B cell (primary cell): ENCODE results near the gene KHK. TPM values are rescaled to one million over a fixed set of nuclear protein-coding genes. Genes with fewer than 3 reads are reported as not detected.
A peak's percentile ranks its signal among the peaks of the same experiment; 100 is the strongest.

Source experiments
- ATAC-seq: fragments of 200-7000 bp; cut with Tn5 transposase; one replicate; pipeline ENCODE4 v1.10.0; 2021; ENCODE audit warnings: low read depth, mild to moderate bottlenecking, moderate number of reproducible peaks, moderate library complexity
- CTCF ChIA-PET: fragments of 350-600 bp; sonication (Branson Sonifier 250); formaldehyde crosslinking; loops from one replicate; lab custom pipeline; 2021; ENCODE audit warnings: antibody characterized with exemption, inconsistent platforms; lab: Charles Lee
- POLR2A ChIA-PET: fragments of 350-600 bp; sonication (Branson Sonifier 250); formaldehyde crosslinking; loops from one replicate; lab custom pipeline; 2021; ENCODE audit warnings: antibody characterized with exemption; lab: Charles Lee
- DNase-seq: peaks from one replicate; pipeline ENCODE4 v3.0.0; 2013
- H2AFZ ChIP-seq: 2 replicates; pipeline ENCODE4 v1.6.1; 2012; ENCODE audit warnings: mild to moderate bottlenecking, low read depth, low read length; ENCODE audit not compliant: insufficient read depth, poor library complexity, severe bottlenecking
- H3K27ac ChIP-seq, 2 donors: 1 replicate in 1 of 2; 2 replicates in 1 of 2; pipeline ENCODE4 v1.5.1; 2012 to 2013; ENCODE audit warnings: low read length in 2 of 2, mild to moderate bottlenecking in 2 of 2, moderate library complexity in 1 of 2
- H3K27me3 ChIP-seq, 4 experiments: fragments of 200-600 bp in 1 of 4; sonication (generic) in 1 of 4; replicated peaks in 1 of 4; 1 replicate in 2 of 4; 2 replicates in 2 of 4; pipeline versions ENCODE4 v1.6.1 to v1.7.0; 2013 to 2016; ENCODE audit warnings: low read length in 3 of 4, mild to moderate bottlenecking in 2 of 4, mixed read lengths in 1 of 4, moderate library complexity in 1 of 4; ENCODE audit not compliant: insufficient read depth in 4 of 4, control insufficient read depth in 3 of 4; ENCODE audit errors: control extremely low read depth in 1 of 4
- H3K36me3 ChIP-seq, 2 experiments: replicated peaks in 1 of 2; 1 replicate in 1 of 2; 2 replicates in 1 of 2; pipeline versions ENCODE4 v1.6.1 to v1.7.1; 2013; ENCODE audit warnings: low read length in 1 of 2; ENCODE audit not compliant: insufficient read depth in 2 of 2, control insufficient read depth in 1 of 2; ENCODE audit errors: control extremely low read depth in 1 of 2, extremely low read depth in 1 of 2
- H3K4me1 ChIP-seq, 2 donors: fragments of 200-600 bp in 1 of 2; sonication (generic) in 1 of 2; 1 replicate in 1 of 2; 2 replicates in 1 of 2; pipeline versions ENCODE4 v1.5.1 to v1.6.1; 2013 to 2017; ENCODE audit warnings: low read length in 2 of 2; ENCODE audit not compliant: control insufficient read depth in 2 of 2, insufficient read depth in 2 of 2
- H3K4me2 ChIP-seq: replicated peaks from 2 replicates; pipeline ENCODE3; 2012; ENCODE audit warnings: mild to moderate bottlenecking, low read depth, low read length; ENCODE audit not compliant: poor library complexity, severe bottlenecking
- H3K4me3 ChIP-seq, 5 experiments: fragments of 200-600 bp in 1 of 5; sonication (generic) in 1 of 5; 1 replicate in 3 of 5; 2 replicates in 2 of 5; pipeline versions ENCODE4 v1.5.1 to v1.7.0; 2011 to 2016; ENCODE audit warnings: low read length in 4 of 5, mild to moderate bottlenecking in 4 of 5, low read depth in 2 of 5, control low read depth in 1 of 5, moderate library complexity in 1 of 5; ENCODE audit not compliant: insufficient read depth in 1 of 5; ENCODE audit errors: control extremely low read depth in 1 of 5, extremely low read depth in 1 of 5
- H3K79me2 ChIP-seq: fragments of 200-600 bp; sonication (generic); one replicate; pipeline ENCODE4 v1.6.0; 2016; ENCODE audit warnings: low read length; ENCODE audit not compliant: control insufficient read depth, insufficient read depth
- H3K9ac ChIP-seq: fragments of 200-600 bp; sonication (generic); 2 replicates; pipeline ENCODE4 v1.6.1; 2017; ENCODE audit warnings: mild to moderate bottlenecking, low read length, moderate library complexity
- H3K9me3 ChIP-seq, 3 donors: one replicate each; pipeline versions ENCODE4 v1.6.1 to v1.7.1; 2013; ENCODE audit warnings: low read length in 2 of 3; ENCODE audit not compliant: control insufficient read depth in 2 of 3, insufficient read depth in 1 of 3; ENCODE audit errors: control extremely low read depth in 1 of 3
- H4K20me1 ChIP-seq: 2 replicates; pipeline ENCODE4 v1.6.0; 2012; ENCODE audit warnings: mild to moderate bottlenecking, low read length; ENCODE audit not compliant: insufficient read depth, control insufficient read depth, poor library complexity, severe bottlenecking
- H3K27ac Mint-ChIP-seq: one replicate; pipeline ENCODE4 v1.8.0; 2021; ENCODE audit warnings: mixed read lengths
- H3K27me3 Mint-ChIP-seq: one replicate; pipeline ENCODE4 v1.8.0; 2021; ENCODE audit warnings: mixed read lengths
- H3K4me1 Mint-ChIP-seq: one replicate; pipeline ENCODE4 v1.8.0; 2021; ENCODE audit warnings: mixed read lengths
- H3K4me3 Mint-ChIP-seq: one replicate; pipeline ENCODE4 v1.8.0; 2021; ENCODE audit warnings: mixed read lengths
- H3K9me3 Mint-ChIP-seq: one replicate; pipeline ENCODE4 v1.8.0; 2022; ENCODE audit warnings: mixed read lengths; ENCODE audit not compliant: insufficient read depth
- CTCF ChIP-seq: fragments of 200-600 bp; IDR thresholded peaks from one replicate; pipeline ENCODE4 v1.8.0; 2022; ENCODE audit warnings: antibody characterized with exemption, mild to moderate bottlenecking
- EZH2 ChIP-seq: IDR thresholded peaks from 2 replicates; pipeline ENCODE4 v1.6.1; 2012; ENCODE audit warnings: borderline replicate concordance, low read depth, mild to moderate bottlenecking, moderate library complexity, low read length; ENCODE audit not compliant: insufficient read depth, poor library complexity, severe bottlenecking
- WGBS: methylation state at CpG from one replicate; pipeline ENCODE4 v1.1.5; 2013; ENCODE audit warnings: missing lambda C conversion rate; ENCODE audit not compliant: insufficient coverage; 5-methylcytosine and 5-hydroxymethylcytosine counted together
- intact Hi-C: fragments of 100-400 bp; cut with micrococcal nuclease; formaldehyde crosslinking; loops from one replicate; pipeline ENCODE4 v1.10.0; 2022
- polyA plus RNA-seq: library from polyadenylated mRNA; depleted of rRNA; stranded (reverse); fragments of >200 nt; gene quantifications from 2 replicates; pipeline ENCODE4 v1.2.3, GENCODE V29; 2012
- total RNA-seq, 2 donors: library from RNA; stranded (reverse); fragments of 120-200 nt in 1 of 2; gene quantifications; 1 replicate in 1 of 2; 2 replicates in 1 of 2; pipeline versions ENCODE4 v1.2.3 to v1.2.4, GENCODE V29; 2013 to 2022

The KHK gene
- total and polyA plus RNA-seq, 2 donors (not counting 1 experiment from before 2014, with no cell fraction given): 3.3 to 4.0 TPM

- intact Hi-C loops: loop anchor here (1.0 kb wide), 10 partner anchors 12 to 235 kb away; partner anchors contain the start of genes ABHD1, ATRAID, CAD and EIF2B4
- Histone ChIP-seq H3K79me2 (peaks cover 12% of the 10 kb centered on the region), H4K20me1 (peaks cover 5% of the 10 kb centered on the region), H3K36me3 (peaks cover 0 to 25% of the 10 kb centered on the region in 2 experiments), H3K4me2 (peak overlapping the region; percentile 93), H2AFZ (peak overlapping the region; percentile 92), H3K9me3 (no peaks in the 10 kb centered on the region), H3K9ac (peak overlapping the region; percentile 88), H3K27ac (peak overlapping the region in 1 of 2 donors; percentile 39), H3K4me3 (peak overlapping the region in 4 of 5 experiments; percentile 75 to 89 (median 81)), H3K4me1 (peaks cover 17 to 25% of the 10 kb centered on the region in 2 donors), H3K27me3 (no peaks in the 10 kb centered on the region)
- 54% methylated on average over 28 of the region's 33 CpGs for WGBS
- Mint-ChIP-seq H3K27me3 (no peaks in the 10 kb centered on the region), H3K27ac (peak overlapping the region; percentile 97), H3K4me3 (peak overlapping the region; percentile 96), H3K4me1 (peaks cover 23% of the 10 kb centered on the region), H3K9me3 (no peaks in the 10 kb centered on the region)
- no peak for ATAC-seq
- DNase-seq: peak; percentile 27
- ChIA-PET CTCF (interaction anchor here (1.0 to 2.8 kb wide), 4 partner anchors 11 to 172 kb away, joined by 5 to 19 read pairs (median 9); partner anchors contain the start of gene ABHD1), POLR2A (interaction anchor here (0.6 to 3.4 kb wide), 5 partner anchors 11 to 185 kb away, joined by 3 to 29 read pairs (median 4); partner anchors contain the start of genes ABHD1, ATRAID and SLC5A6)
- TF ChIP-seq EZH2: no peak
- no peak for TF ChIP-seq CTCF
Observed at GRCh38 chr2:27134781-27135477, 48.4 kb downstream of the KHK start.

- Histone ChIP-seq H3K9me3 (no peaks in the 10 kb centered on the region), H3K27ac (peak overlapping the region in 1 of 2 donors; percentile 39), H3K4me1 (peaks cover 17 to 25% of the 10 kb centered on the region in 2 donors), H3K4me3 (no peak overlapping the region), H2AFZ (peak overlapping the region; percentile 92), H3K4me2 (peak overlapping the region; percentile 93), H3K79me2 (peaks cover 12% of the 10 kb centered on the region), H4K20me1 (peaks cover 5% of the 10 kb centered on the region), H3K27me3 (no peaks in the 10 kb centered on the region), H3K9ac (no peak overlapping the region), H3K36me3 (peaks cover 0 to 21% of the 10 kb centered on the region in 2 experiments)
- Mint-ChIP-seq H3K4me3 (peak overlapping the region; percentile 96), H3K9me3 (no peaks in the 10 kb centered on the region), H3K27me3 (no peaks in the 10 kb centered on the region), H3K4me1 (peaks cover 23% of the 10 kb centered on the region), H3K27ac (peak overlapping the region; percentile 97)
- intact Hi-C loops: no loop called here
- CTCF ChIA-PET: interaction anchor here (0.7 to 2.8 kb wide), 4 partner anchors 11 to 173 kb away, joined by 3 to 19 read pairs (median 8); partner anchors contain the start of gene ABHD1
- DNase-seq (peak; percentile 31), ATAC-seq (no peak)
- POLR2A ChIA-PET: interaction anchor here (0.6 to 2.2 kb wide), 3 partner anchors 77 to 184 kb away, joined by 3 to 7 read pairs (median 4); partner anchors contain the start of genes ATRAID and SLC5A6
- WGBS: 60% methylated on average over 11 of the region's 12 CpGs
- no peak for TF ChIP-seq CTCF
- TF ChIP-seq EZH2: no peak
Observed at GRCh38 chr2:27135478-27135955, 48.9 kb downstream of the KHK start.
